Mucosa of descending colon (tissue), 3 donors: ENCODE measurements around the gene FOXK2. TPM values are rescaled to one million over a fixed set of nuclear protein-coding genes. Genes with fewer than 3 reads are reported as not detected.

ENCODE experiments used
- ATAC-seq: fragments of 200-7000 bp; cut with Tn5 transposase; one replicate; pipeline ENCODE4 v1.9.1; 2020; ENCODE audit warnings: mild to moderate bottlenecking, moderate library complexity
- DNase-seq, 3 donors: peaks; one replicate each; pipeline ENCODE4 v3.0.0-alpha.2; 2020
- H3K36me3 ChIP-seq: fragments of 200-600 bp; one replicate; pipeline ENCODE4 v1.8.0; 2021; ENCODE audit warnings: low read depth, mild to moderate bottlenecking
- H3K4me1 ChIP-seq: fragments of 200-600 bp; one replicate; pipeline ENCODE4 v1.8.0; 2021; ENCODE audit warnings: low read depth, mild to moderate bottlenecking
- H3K4me3 ChIP-seq: fragments of 200-600 bp; one replicate; pipeline ENCODE4 v1.8.0; 2021; ENCODE audit warnings: mild to moderate bottlenecking
- H3K9me3 ChIP-seq: fragments of 200-600 bp; one replicate; pipeline ENCODE4 v1.8.0; 2021; ENCODE audit warnings: mild to moderate bottlenecking
- CTCF ChIP-seq: fragments of 200-600 bp; IDR thresholded peaks from one replicate; pipeline ENCODE4 v1.8.0; 2022; ENCODE audit warnings: antibody characterized with exemption, mild to moderate bottlenecking
- intact Hi-C, 2 donors: fragments of 100-400 bp; cut with DNase I in 1 of 2; cut with micrococcal nuclease in 1 of 2; formaldehyde crosslinking; loops; one replicate each; pipeline versions ENCODE4 v1.11.0 to v1.11.1; 2022; cut with DNase I, micrococcal nuclease
- total RNA-seq, 3 donors: library from RNA; stranded (reverse); fragmentation: NEBNext Ultra II Directional in 2 of 3; extraction: Animal tissue kit (Norgen Biotek cat#: 25700) in 2 of 3; gene quantifications; one replicate each; pipeline versions ENCODE4 v1.2.1 to v1.2.4, GENCODE V29; 2021 to 2023
- donor health status: DM: no; HTN: no; CAD: no; lungs with moderate emphysema.
- donor health status: DM: no; HTN: no; CAD: no.
- donor health status: DM: no; HTN: yes; CAD: no.

The FOXK2 gene
- total RNA-seq, 3 donors from 2014 or later, result 39.7 to 62.3 (median 43.5) TPM

GRCh38 chr17:82642022-82642421, 122.5 kb downstream of the FOXK2 start:
- Histone ChIP-seq H3K4me3 (no peak overlapping the region), H3K4me1 (peaks cover 16% of the 10 kb centered on the region), H3K36me3 (no peaks in the 10 kb centered on the region), H3K9me3 (peaks cover 2% of the 10 kb centered on the region)
- DNase-seq, result no peak
- intact Hi-C loops, result loop anchor here in 1 of 2 donors (10.0 kb wide), 1 partner anchor 47 kb away; no protein-coding TSS in a partner anchor
- TF ChIP-seq CTCF, result no peak
- no peak for ATAC-seq

- H3K36me3 ChIP-seq, result no peaks in the 10 kb centered on the region
- H3K4me1 ChIP-seq, result peaks cover 22% of the 10 kb centered on the region
- H3K4me3 ChIP-seq, result no peak overlapping the region
- no peaks in the 10 kb centered on the region for H3K9me3 ChIP-seq
- intact Hi-C loops, result loop anchor here in 1 of 2 donors (10.0 kb wide), 1 partner anchor 49 kb away; no protein-coding TSS in a partner anchor
- DNase-seq (no peak), ATAC-seq (no peak)
- no peak for TF ChIP-seq CTCF
These were observed 124.6 kb downstream of the FOXK2 start for GRCh38 chr17:82644148-82644547.

DNA sequence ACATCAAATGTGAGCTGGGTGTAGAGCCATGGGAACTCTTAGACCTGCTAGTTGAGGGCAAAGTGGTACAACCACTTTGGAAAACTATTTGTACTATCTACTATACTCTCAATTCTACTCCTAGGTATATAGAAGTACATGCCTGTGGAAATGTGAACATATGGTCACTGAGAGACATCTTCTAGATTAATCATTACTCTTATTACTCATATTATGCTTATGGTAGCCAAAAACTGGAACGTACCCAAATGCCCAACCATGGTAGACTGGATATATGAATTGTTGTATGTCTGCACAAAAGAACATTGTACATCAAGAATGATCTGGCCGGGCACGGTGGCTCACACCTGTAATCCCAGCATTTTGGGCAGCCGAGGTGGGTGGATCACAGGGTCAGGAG, 126.0 kb downstream of the FOXK2 start:
- intact Hi-C loops, result loop anchor here in 1 of 2 donors (10.0 kb wide), 1 partner anchor 51 kb away; no protein-coding TSS in a partner anchor
- TF ChIP-seq CTCF, result no peak

GRCh38 chr17:82647593-82648164, 128.1 kb downstream of the FOXK2 start:
- peaks cover 23% of the 10 kb centered on the region for H3K4me1 ChIP-seq
- TF ChIP-seq CTCF, result no peak
- no peaks in the 10 kb centered on the region for H3K36me3 ChIP-seq
- intact Hi-C loops, result loop anchor here in 1 of 2 donors (10.0 kb wide), 1 partner anchor 53 kb away; no protein-coding TSS in a partner anchor
- ATAC-seq (peak; percentile 48), DNase-seq (peak; percentile 54 to 76 (median 73))
- no peaks in the 10 kb centered on the region for H3K9me3 ChIP-seq
- H3K4me3 ChIP-seq, result peak overlapping the region; percentile 97

More for the DNA sequence above, 126.0 kb downstream of the FOXK2 start:
- H3K4me1 ChIP-seq, result peaks cover 22% of the 10 kb centered on the region
- no peak for DNase-seq
- H3K36me3 ChIP-seq, result no peaks in the 10 kb centered on the region
- no peak overlapping the region for H3K4me3 ChIP-seq
- no peaks in the 10 kb centered on the region for H3K9me3 ChIP-seq
- no peak for ATAC-seq

DNA sequence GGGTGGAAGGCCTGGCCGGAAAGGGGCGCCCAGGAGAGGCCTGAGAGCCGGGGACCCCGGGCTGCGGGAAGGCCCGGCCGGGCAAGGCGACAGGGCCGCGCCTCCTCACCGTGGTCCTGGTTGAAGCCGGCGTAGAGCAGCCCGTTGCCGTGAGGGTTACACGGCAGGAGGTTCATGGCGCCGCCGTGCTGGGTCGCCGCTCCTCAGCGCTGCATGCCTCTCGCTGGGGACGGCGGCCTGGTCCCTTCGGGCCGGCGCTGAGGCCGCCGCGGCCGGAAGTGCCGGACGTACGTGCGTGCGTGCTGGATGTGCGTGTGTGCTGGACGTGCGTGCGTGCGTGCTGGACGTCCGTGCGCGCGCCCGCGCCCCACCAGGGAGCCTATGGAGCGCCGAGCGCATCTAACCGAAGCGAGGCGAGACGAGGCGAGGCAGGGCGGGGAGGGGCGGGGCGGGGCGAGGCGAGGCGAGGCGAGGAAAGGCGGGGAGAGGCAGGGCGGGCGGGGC, 128.7 kb downstream of the FOXK2 start, which contains the start of gene WDR45B:
Gene WDR45B (minus strand): TSS at position 280 of the 504 bp plus-strand sequence. CDS start 104 bp downstream, at position 176.
- intact Hi-C loops, result loop anchor here in 1 of 2 donors (10.0 kb wide), 1 partner anchor 53 kb away; no protein-coding TSS in a partner anchor
- no peak for TF ChIP-seq CTCF
- Histone ChIP-seq H3K4me3 (peak within 1 kb of the TSS; percentile 97), H3K9me3 (no peaks in the 10 kb centered on the region), H3K4me1 (peaks cover 28% of the 10 kb centered on the region), H3K36me3 (no peaks in the 10 kb centered on the region)
- DNase-seq, result peak; percentile 95 to 98 (median 96)
- ATAC-seq, result peak; percentile 97
